ENCODE results near the gene PGF.
A peak's percentile ranks its signal among the peaks of the same experiment; 100 is the strongest.

PGF gene

DNA sequence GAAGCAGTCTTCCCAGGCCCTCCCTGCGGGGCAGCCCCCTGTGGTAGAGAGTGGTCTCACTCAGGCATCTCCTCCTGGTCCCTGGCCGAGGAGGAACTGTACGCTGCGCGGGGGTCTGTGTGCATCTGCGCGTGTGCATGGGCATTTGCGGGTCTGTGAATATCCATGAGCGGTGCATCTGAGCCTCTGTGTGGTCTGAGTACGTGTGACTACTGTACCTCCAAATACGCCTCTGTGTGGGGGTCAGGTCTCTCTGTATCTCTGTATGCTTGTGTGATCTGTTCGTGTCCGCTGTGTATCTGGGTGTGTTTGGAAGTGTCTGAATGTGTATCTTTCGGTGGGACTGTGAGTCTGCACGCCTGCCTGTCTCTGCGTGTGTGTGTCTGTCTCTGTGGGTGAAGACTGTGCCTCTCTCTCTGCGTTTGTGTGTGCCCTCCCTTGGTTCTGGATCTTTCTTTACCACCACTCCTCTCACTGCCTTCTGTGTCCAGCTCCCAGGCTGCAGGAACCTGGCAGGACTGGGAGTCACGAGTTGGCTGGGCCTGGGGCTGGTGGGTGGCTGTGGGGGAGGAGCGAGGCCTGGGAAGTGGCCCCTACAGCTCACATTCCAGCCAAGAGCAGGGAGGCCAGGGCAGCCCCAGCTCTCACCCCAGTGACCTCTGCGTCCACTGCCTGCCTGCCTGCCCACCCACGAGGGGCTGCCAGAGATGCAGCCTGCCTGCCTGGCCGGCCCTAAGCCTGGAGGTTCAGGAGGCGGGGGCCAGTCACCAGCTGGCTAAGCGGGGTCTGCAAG lies 1.1 kb upstream of the PGF start:
- DNase-seq (ENCODE audit: low spot score): no peak

DNA sequence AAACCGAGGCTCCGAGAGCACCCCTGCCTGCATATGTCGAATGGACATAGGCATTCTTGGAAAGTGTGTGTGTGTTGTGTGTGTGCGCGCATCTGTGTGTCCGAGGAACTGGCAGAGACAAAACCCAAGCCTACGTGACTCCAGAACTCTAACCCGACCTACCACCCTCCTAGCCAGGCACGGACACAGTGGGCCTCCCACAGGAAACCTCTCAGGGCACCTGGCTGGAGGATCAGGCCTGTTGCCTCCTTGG lies 556 bp upstream of the PGF start:
- no peak for DNase-seq (ENCODE audit: low spot score)

DNA sequence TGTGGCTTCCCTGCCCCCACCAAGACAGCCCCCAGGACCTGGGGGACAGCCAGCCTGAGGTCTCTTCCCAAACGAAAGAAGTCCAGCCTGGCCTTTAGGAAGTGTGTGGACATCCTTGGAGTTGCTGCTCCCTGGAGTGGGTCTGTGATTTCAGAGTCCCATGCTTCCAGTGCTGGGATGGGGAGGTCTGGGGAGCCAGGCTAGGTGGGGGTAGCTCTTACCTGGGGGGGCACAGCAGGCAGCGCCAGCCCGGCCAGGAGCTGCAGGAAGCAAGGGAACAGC lies 509 bp downstream of the PGF start:
- DNase-seq (ENCODE audit: low spot score): no peak

DNA sequence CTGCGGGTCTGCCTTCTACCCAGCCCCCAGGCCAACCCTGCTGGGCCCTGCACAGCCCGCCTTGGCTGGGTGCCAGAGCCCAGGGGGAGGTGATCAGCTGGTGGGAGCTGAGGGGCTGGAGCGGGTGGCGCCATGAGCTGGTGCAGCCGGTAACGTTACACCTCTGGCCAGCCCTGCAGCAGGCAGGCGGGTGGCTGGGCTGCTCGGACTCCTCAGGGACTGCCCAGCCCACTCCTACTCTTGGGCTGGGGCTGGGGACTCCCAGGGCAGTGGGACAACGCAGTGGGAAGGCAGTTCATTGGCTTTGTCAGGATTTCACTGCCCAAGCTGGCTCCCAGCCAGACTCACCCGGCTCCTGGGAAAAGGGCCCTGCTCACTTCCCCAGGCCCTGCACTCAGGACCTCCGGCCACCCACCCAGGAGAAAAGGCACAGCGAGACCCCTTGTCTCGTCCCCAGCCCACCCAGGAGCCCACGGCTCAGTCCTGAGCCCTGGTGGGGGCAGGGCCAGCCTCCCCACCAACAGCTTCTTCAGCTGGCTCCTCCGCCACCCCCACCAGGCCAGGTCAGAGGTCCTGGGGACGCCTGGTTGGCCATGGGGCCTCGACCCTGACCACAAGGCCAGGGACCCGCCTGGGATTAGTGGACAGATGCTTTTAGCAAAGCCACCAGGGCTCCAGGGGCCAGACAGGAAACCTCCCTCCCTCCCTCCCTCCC lies 1.0 kb downstream of the PGF start:
- DNase-seq (ENCODE audit: low spot score): no peak

DNA sequence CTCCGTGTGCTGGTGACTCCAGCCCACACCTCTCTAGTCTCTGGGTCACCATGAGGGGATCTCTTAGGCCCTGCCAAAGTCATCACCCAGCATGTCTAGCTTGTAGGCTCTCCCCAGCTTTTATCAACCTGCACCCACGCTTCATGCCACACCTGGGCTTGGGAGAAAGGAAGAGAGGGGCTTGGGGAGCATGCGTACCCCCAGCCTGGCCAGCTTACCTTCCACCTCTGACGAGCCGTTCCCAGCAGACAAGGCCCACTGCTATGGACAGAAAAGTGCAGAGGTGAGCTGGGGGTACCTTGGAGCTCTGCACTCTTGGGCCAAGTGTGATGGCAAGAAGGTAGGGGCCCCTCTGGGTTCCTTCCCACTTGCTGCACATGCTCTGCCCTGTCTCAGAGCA lies 1.7 kb downstream of the PGF start:
- no peak for DNase-seq (ENCODE audit: low spot score)

DNA sequence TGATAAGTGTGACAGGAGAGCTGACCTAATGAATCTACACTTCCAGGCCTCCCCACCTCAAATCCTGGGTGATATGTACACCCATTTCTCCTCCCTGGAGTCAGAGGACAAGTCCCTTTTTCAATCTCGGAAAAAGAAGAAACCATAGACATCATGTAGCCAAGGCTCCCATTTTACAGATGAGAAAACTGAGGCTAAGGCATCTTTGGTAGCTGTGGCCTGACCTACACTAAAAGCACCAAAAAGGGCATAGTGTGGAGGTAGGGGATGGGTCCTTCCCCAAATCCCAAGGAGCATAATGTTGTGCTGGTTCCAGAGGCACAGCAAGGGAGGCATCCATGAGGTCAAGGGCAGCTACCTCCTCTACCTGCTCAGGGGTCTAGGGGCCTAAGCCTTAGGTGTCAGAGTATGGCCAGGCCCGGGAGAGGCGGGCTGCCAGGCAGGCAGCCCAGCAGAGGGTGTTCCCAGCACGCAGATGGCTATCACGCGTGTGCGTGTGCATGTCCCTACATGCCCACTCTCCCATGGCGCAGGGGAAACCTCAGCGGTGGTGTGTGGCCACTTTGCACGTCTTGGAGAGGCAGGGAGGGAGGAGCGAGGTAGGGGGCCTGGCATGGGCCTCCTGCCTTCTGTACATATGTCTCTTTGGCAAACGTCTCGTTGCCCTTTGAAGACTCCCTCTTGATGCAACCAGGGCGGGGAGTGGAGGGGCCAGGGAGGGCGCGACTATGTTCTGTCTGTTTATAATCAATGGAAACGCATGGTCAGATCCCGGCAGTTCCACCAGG lies 2.5 kb downstream of the PGF start:
- no peak for DNase-seq (ENCODE audit: low spot score)

DNA sequence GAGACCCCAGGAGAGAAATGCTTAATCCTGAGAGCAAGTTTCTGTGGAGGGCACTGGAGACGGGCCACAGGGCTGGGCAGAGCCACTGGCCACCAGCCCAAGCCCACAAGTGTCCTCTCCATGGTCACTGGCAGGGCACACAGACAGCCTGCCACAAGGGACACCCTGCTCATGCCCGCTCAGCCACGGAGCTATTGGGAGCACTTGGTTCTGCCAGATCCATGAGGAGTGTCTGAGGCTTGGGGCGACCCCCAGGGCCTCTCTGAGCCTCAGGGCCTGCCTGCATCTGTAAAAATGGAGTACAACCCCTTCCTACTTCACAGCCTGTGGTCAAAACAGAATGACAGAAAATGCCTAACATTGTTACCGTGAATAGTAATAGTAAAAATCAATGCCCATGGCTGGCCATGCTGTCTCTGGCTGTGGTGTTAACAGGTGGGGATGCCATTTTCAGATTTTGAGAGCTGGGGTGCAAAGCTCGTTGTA lies 3.2 kb downstream of the PGF start:
- DNase-seq (ENCODE audit: low spot score): no peak

DNA sequence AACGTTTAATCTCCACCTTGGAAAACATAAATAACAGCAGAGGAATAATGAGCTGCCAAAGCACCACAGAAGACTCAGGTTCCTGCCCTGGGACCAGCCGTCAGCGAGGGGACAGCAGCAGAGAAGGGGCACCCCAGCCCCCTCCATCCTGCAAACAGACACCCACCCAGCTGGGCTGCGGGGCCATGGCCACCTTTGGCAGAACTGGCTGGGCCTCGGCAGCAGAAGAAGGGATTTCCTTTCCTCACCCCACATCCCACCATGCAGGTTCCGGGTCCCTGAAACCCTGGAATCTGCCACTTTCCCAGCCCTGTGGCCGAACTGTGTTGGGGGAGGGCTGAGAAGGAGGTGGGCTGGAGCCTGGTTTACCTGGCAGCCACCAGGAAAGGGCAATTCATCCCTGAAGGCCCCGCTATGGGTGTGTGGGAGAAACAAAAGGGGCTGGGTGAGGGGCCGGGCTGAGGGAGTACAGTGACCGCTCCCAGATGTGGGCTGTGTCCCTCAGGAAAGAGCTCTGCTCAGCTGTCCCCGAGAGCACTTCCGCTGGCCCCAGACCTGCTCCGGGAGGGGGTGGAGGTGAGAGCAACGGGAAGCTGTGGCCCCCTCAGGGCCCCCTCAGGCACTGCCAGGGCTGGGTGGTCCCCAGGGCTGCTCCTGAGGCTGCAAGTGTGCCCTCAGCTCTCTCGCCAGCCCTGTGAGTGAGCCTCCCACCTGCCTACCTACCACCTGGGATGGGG lies 3.8 kb downstream of the PGF start:
- no peak for DNase-seq (ENCODE audit: low spot score)

DNA sequence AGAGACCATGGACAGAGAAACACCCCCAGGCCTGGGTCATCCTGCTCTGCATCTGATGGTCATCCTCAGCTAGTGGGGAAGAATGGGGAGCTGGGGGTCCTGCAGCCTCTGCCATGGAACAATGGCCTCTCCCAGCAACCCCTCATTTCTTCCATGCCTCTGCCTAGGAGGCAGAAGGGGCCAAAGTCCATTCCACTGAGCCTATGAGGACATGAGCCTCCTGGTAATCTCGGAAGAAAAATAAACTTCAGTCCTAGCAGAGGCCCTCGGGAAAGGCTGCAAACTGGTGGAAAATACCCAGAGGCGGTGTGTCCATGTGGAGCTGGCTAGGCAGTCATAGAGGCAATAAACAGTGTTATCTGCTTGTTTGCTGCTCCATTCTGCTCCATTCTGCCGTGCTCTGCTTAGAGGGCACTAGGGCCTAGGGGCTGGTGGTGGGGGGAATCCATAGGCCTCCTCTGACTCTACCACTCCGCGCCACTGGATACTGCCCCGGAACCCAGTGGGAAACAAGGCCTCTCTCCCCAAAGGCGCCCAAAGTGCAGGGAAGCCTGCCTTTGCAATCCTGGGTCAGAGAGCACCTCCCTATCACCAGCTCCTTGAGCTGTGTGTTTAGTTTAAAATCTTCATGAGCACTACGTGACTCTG lies 4.5 kb downstream of the PGF start:
- no peak for DNase-seq (ENCODE audit: low spot score)

DNA sequence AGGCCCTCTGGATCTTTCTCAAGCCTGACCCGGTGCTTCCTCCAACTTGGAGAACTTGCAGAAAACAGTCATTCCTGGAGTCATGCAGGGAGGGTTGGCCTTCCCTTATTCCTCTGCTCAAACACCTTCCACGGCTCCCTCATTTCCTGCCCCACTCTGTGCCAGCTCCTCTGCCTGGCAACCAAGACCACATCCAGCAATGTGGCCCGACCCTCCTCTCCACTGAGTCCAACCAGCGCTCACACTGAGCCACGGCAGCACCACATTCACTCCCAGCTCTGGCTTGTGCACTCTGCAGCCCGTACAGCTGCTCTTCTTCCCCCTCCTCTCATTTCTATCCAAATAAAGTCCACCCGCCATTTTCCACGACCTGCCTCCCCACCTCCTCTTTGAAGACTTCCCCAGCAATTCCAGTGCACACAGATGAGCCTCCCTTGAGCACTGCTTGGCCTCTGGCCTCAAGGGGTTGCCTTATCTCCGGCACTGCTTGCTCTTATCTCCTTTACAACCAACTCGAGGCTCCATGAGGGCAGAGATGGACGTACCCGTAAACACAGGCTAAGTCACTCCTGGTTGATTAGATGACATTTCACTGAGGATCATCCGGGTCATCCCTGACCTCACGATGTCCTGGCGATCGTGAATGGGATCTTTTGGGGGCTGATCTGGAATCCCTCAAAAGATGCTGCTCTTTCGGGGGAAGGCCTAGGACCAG lies 5.4 kb downstream of the PGF start:
- DNase-seq (ENCODE audit: low spot score): no peak

DNA sequence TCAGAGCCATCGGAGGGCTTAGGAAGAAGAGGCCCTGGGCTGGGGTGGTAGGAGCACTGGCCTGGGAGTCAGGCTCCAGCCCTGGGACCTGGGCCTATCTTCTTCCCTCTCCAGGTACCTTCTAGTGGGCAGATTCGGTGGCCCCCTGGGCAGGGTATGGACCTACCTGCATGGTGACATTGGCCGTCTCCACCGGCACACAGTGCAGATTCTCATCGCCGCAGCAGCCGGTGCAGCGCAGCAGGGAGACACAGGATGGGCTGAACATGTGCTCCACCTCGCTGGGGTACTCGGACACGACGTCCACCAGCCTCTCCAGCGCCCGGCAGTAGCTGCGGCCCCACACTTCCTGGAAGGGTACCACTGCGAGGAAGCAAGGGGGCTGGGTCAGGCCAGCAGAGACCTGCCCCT lies 6.2 kb downstream of the PGF start:
- no peak for DNase-seq (ENCODE audit: low spot score)

DNA sequence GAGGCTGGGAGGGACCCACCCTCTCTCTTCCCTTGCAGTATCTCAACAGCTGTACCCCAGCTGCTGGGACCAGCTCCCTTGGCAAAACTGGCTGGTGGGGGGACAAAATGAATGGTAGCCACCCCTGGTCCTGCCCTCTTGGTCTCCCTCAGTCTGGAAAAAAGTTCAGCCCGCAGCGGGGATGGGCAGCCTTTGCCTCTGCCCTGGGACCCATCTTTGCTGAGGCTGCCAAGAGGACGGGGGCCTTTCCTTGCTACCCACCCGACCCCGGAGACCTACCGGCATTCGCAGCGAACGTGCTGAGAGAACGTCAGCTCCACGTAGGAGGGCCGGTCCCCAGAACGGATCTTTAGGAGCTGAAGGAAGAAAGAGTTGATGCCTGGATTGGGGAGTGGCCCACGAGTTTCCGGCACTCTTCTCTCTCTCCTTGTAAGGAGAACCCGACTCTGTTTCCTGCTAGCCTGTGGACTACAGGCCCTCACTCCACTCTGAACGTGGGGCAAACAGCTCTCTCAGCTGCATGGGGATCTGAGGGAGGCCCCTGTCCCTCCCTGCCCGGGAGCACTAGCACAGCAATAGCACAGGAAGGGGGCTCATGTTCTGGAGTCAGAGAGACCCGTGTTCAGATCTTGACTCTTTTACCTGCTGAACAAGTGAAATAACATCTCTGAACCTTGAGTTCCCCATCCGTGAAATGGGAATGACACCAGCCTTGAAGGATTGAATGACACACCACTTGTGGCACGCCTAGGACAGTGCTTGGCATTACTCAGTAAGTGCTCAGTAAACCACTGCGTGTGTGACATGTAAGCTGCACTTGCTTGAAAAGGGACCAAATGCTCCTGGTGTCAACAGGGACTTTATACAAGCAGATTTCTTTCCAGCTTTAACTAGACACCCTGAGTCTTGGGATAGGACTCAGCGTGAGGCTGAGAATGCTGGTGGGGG lies 6.9 kb downstream of the PGF start:
- DNase-seq (ENCODE audit: low spot score): no peak

DNA sequence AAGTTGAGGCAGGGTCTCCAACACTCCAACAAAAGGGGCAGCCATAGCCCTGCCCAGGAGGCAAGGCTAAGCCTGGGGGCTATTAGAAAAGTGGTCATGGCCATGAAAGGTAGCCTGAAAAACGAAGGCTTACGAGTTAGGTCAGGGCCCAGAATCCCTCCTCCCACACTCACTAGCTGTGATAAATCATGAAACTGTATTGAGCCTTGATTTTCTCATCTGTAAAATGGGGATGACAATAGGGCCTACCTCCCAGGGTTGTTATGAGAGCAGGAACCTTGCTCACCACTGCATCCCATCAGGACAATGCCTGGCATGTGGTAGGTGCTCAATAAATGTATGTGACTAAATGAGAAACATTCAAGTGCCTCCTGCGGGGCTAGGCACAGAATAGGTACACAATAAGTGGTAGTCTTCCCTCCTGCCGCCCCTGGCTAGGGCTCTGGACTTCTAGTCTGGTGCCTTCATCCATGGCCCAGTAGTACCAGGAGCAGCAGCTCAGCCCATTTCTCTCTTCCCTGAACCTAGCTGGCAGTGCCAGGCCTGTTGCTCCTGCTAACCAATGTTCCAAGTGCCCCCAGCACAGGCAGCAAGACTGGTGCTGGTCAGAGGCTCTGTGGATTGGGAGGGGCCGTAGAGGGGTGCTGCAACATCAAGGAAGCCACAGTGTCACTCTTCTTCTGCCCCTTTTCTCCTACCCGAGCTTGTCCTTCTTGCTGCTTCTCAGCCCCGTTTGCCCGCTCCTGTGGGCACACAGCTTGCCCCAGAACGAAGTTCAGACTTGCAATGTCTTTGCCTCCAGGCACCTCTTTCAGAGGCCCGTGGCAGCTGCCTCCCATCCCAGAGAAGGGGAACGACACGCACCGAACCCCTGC lies 7.8 kb downstream of the PGF start:
- no peak for DNase-seq (ENCODE audit: low spot score)

DNA sequence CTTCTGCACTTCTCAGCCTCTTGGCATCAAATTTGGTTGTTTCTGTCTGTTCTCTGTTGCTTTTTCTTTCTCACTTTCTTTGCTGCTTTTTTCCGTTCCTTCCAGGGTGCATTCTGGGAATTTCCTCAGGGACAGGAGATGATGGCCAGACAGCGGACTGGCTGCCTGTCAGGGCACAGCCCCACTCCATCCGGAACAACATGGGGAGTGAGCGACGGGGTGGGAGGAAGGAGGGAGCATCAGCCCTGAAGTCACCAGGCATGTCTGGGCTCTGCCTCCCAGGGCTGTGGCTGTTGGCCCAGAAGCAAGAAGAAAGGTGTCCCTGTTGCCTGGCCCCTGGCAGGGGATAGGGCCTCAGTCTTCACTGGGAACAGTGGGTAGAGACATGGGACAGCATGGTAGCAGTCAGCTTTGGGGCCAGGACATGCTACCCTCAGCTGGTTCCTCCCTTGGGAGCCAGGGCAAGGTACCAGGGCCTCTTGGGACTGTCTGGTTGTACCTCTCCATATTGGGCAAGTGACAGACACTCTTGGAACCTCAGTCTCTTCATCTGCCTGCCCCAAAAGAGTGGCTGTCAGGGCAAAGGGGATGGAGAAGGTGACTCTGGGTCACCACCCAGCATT lies 8.6 kb downstream of the PGF start:
- no peak for DNase-seq (ENCODE audit: low spot score)

DNA sequence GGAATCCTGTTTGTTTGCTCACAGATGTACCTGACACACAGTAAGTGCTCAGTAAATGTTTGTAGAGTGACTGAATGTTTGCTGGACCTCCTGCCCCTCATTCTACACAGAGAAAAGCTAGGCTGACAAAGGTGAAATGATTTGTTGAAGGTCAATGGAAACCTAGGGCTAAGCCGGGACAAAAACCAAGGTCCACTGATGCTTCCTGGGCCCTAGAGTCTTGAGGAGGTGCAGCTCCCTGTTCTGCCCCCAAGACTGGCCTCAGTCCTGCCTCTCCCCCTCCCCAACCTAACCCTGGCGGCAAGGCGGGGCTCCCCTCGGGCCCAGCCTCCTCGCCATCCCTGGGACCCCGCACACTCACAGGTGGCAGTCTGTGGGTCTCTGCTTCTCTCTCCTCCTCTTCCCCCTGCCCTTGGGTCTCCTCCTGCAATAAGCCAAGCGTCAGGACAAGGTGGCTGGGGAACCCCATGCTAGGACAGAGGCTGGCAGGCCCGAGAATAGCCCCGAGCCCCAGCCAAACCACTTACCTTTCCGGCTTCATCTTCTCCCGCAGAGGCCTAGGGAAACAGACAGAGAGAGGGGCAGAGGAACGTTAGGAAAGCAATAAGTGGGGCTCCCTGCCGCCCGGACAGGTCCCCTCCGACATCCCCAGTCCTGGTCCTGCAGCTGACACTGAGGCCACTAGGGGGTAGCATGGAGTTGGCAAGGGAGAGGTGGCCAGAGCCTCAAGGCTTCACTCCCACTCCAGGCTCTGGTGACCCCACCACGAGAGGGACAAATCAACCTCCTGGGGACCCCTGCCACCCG lies 9.3 kb downstream of the PGF start:
- DNase-seq (ENCODE audit: low spot score): peak; percentile 79

DNA sequence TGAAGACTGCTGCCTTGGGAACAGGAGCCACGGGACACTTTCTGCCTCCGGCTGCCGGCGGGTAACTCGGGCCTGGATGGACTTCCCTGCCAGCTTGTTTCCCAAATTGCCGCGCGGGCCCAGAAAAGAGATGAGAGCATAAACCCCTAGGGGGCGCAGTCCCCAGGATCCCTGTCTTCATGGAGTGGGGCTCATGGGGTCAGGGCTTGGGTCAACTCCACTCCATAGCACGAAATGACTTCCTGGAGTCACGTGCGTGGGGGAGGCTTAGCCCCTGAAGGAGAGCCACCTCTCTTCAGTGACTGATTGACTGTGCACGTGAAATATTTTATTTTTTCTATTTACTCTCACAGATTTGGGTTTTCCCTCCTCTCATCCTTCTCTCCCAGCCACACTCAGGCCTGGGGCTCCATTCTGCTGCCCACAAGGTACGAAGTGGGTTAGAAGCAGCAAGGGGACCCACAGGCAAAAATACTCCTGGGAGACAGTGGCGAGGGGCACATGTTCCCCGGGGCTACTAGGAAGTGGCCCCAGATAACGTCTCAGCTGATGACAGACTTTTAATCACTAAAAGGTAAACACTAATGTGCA lies 10.0 kb downstream of the PGF start:
- peak; percentile 12 for DNase-seq (ENCODE audit: low spot score)

DNA sequence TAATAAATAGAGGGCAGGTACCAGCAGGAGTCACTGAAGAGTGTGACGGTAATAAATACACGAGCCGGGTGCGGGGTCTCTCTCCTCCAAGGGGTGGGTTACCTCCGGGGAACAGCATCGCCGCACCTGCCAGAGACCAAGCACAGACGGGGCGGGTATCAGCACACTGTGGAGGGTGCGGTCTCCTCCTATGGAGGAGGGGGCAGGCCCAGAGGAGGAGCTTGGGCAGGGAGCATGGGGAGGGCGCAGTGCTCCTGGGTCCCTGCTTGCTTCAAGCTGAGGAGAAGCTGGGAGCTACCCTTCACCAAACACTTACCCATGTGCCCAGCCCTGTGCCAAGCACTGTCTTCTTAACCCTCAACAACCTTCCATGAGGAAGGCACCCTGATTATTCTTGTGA lies 12.8 kb downstream of the PGF start:
- DNase-seq (ENCODE audit: low spot score): no peak

DNA sequence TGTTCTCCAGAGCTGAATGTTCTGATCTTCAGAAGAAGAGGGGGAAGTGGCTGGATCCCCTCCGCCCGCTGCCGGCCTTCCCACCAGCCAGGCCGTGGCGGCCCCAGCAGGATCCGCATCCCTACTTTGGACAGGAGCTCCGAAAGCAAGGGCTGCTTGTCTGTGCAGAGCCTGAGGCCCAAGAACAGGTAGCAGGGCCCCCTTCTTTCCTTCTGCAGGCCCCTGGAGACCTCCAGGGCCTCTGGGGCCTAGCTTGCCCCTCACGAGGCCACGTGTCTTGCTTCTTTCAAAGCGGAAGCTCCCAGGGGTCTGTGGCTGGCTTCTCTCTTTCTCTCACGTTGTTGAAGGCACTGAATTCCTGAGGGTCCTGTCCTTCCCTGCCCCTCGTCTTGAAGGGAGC lies 13.2 kb downstream of the PGF start:
- no peak for DNase-seq (ENCODE audit: low spot score)
